Neural progenitor cell (in vitro differentiated cells): ENCODE measurements around the gene HDLBP. TPM values are rescaled to one million over a fixed set of nuclear protein-coding genes. Genes with fewer than 3 reads are reported as not detected.

Experiments used
- DNase-seq: peaks from one replicate; pipeline ENCODE4 v3.0.0-alpha.2; 2016; ENCODE audit warnings: low spot score
- H2AFZ ChIP-seq: fragments of 200-600 bp; sonication (generic); replicated peaks from 2 replicates; pipeline ENCODE4 v1.6.1; 2016; ENCODE audit warnings: antibody characterized with exemption
- H3F3A ChIP-seq: fragments of 200-600 bp; sonication (generic); 2 replicates; pipeline ENCODE4 v1.6.1; 2016; ENCODE audit warnings: antibody characterized with exemption, low read depth
- H3K27ac ChIP-seq: fragments of 200-600 bp; sonication (generic); 2 replicates; pipeline ENCODE4 v1.5.1; 2016; ENCODE audit warnings: mild to moderate bottlenecking
- H3K27me3 ChIP-seq: fragments of 200-600 bp; sonication (generic); 2 replicates; pipeline ENCODE4 v1.6.1; 2016; ENCODE audit warnings: mild to moderate bottlenecking, moderate library complexity
- H3K36me3 ChIP-seq: fragments of 200-600 bp; sonication (generic); 2 replicates; pipeline ENCODE4 v1.5.1; 2016
- H3K4me1 ChIP-seq: fragments of 200-600 bp; sonication (generic); 2 replicates; pipeline ENCODE4 v1.6.1; 2016; ENCODE audit warnings: mixed run types
- H3K4me2 ChIP-seq: fragments of 200-600 bp; sonication (generic); 2 replicates; pipeline ENCODE4 v1.6.1; 2016
- H3K4me3 ChIP-seq: fragments of 200-600 bp; sonication (generic); 2 replicates; pipeline ENCODE4 v1.5.1; 2016
- H3K79me2 ChIP-seq: fragments of 200-600 bp; sonication (generic); 2 replicates; pipeline ENCODE4 v1.6.1; 2016; ENCODE audit warnings: low read depth
- H3K9ac ChIP-seq: fragments of 200-600 bp; sonication (generic); 2 replicates; pipeline ENCODE4 v1.6.1; 2016
- H3K9me3 ChIP-seq: fragments of 200-600 bp; sonication (generic); 2 replicates; pipeline ENCODE4 v1.5.1; 2016; ENCODE audit warnings: low read depth
- H4K20me1 ChIP-seq: fragments of 200-600 bp; sonication (generic); 2 replicates; pipeline ENCODE4 v1.6.1; 2016; ENCODE audit warnings: low read depth
- H3K27ac Mint-ChIP-seq: 3 replicates; pipeline ENCODE4 v1.8.0; 2021; ENCODE audit warnings: mixed read lengths
- H3K27me3 Mint-ChIP-seq: 2 replicates; pipeline ENCODE4 v1.8.0; 2022; ENCODE audit warnings: low read depth, mild to moderate bottlenecking, inconsistent platforms, moderate library complexity, mixed read lengths; ENCODE audit not compliant: insufficient read depth
- H3K36me3 Mint-ChIP-seq: 3 replicates; pipeline ENCODE4 v1.8.0; 2021; ENCODE audit warnings: mixed read lengths
- H3K4me1 Mint-ChIP-seq: 3 replicates; pipeline ENCODE4 v1.8.0; 2021; ENCODE audit warnings: mixed read lengths
- H3K4me3 Mint-ChIP-seq: 3 replicates; pipeline ENCODE4 v1.8.0; 2021; ENCODE audit warnings: mild to moderate bottlenecking, moderate library complexity, mixed read lengths
- H3K9me3 Mint-ChIP-seq: 3 replicates; pipeline ENCODE4 v1.8.0; 2020; ENCODE audit warnings: mixed read lengths
- EZH2 ChIP-seq: fragments of 200-600 bp; sonication (generic); IDR thresholded peaks from 2 replicates; pipeline ENCODE4 v1.6.1; 2017; ENCODE audit warnings: antibody characterized with exemption, mild to moderate bottlenecking, moderate library complexity
- EZH2phosphoT487 ChIP-seq: fragments of 200-600 bp; sonication (generic); IDR thresholded peaks from 2 replicates; pipeline ENCODE4 v1.6.1; 2017; ENCODE audit warnings: antibody characterized with exemption
- total RNA-seq: library from RNA; depleted of rRNA; stranded (reverse); fragments of >200 nt; gene quantifications from 2 replicates; pipeline ENCODE4 v1.2.3, GENCODE V29; 2015; ENCODE audit warnings: low replicate concordance
- TF ChIP-seq, protein P1 (sequence below): fragments of 200-600 bp; sonication (generic); IDR thresholded peaks from 2 replicates; pipeline ENCODE4 v1.5.1; 2017; ENCODE audit warnings: antibody characterized with exemption, mild to moderate bottlenecking

The HDLBP gene
- total RNA-seq, 1 donor from 2014 or later: 251 TPM

DNA sequence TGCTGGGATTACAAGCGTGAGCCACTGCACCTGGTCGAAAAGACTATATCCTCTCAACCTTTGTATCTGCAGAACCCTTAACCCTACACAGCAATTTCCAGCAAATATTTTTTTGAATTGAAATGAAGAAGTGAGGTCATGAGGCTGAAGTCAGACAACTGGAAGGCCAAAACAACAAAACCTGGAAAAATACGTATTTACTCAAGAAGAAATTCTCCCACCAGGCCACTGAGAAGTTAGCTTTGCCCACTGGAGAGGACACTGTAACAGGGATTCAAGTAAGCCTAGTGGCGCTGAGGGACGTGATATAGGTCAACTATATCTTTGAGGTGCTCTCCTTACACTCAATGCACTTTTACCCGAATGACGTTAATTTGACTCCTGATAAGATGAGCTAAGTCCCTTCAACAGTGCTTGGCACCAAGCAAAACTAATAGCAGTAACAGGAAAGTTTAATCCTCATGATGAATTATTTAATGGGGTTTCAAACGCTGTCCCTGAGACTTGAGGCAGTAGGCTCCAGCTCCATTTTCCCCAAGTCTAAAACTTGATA, 1.9 kb downstream of the HDLBP start:
- no peak for TF ChIP-seq EZH2phosphoT487
- TF ChIP-seq EZH2: no peak
- TF ChIP-seq, protein P1, sequence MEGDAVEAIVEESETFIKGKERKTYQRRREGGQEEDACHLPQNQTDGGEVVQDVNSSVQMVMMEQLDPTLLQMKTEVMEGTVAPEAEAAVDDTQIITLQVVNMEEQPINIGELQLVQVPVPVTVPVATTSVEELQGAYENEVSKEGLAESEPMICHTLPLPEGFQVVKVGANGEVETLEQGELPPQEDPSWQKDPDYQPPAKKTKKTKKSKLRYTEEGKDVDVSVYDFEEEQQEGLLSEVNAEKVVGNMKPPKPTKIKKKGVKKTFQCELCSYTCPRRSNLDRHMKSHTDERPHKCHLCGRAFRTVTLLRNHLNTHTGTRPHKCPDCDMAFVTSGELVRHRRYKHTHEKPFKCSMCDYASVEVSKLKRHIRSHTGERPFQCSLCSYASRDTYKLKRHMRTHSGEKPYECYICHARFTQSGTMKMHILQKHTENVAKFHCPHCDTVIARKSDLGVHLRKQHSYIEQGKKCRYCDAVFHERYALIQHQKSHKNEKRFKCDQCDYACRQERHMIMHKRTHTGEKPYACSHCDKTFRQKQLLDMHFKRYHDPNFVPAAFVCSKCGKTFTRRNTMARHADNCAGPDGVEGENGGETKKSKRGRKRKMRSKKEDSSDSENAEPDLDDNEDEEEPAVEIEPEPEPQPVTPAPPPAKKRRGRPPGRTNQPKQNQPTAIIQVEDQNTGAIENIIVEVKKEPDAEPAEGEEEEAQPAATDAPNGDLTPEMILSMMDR: no peak
- Mint-ChIP-seq H3K9me3 (no peaks in the 10 kb centered on the region), H3K4me1 (peaks cover 35% of the 10 kb centered on the region), H3K36me3 (peaks cover 7% of the 10 kb centered on the region), H3K27ac (no peak overlapping the region), H3K4me3 (peak overlapping the region; percentile 99), H3K27me3 (peaks cover 4% of the 10 kb centered on the region)
- Histone ChIP-seq H2AFZ (no peak overlapping the region), H3K9me3 (no peaks in the 10 kb centered on the region), H3F3A (peaks cover 4% of the 10 kb centered on the region), H3K36me3 (no peaks in the 10 kb centered on the region), H4K20me1 (peaks cover 66% of the 10 kb centered on the region), H3K79me2 (peaks cover 93% of the 10 kb centered on the region), H3K4me1 (peaks cover 11% of the 10 kb centered on the region), H3K27ac (no peak overlapping the region), H3K4me3 (peak overlapping the region; percentile 90), H3K27me3 (no peaks in the 10 kb centered on the region), H3K4me2 (peak overlapping the region; percentile 83), H3K9ac (peak overlapping the region; percentile 96)
- no peak for DNase-seq

DNA sequence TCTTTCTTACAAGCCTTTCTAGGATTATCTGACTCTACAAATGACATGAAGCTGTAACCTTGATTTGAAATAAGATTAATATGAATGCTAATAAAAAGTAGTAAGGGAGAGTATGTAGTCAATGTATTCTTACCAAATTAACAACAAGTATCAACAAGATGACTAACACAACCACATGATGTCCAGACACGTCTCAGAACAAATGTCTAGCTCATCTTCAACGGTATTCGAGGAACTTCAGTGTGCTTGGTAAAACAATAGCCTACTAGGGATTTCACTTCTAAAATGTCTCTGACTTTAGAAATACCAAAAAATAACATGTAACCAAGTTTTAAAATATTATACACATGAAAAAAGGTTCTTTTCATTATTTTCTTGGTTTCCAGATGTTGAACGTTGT, 3.4 kb downstream of the HDLBP start:
- H4K20me1 ChIP-seq: peaks cover 66% of the 10 kb centered on the region
- H3K4me1 ChIP-seq: peaks cover 1% of the 10 kb centered on the region
- peaks cover 25% of the 10 kb centered on the region for H3K4me1 Mint-ChIP-seq
- H3K4me3 Mint-ChIP-seq: no peak overlapping the region
- H3K27ac Mint-ChIP-seq: no peak overlapping the region
- no peak overlapping the region for H3K27ac ChIP-seq
- DNase-seq: no peak
- peaks cover 93% of the 10 kb centered on the region for H3K79me2 ChIP-seq
- H3K36me3 ChIP-seq: no peaks in the 10 kb centered on the region
- no peak overlapping the region for H3K4me3 ChIP-seq
- no peaks in the 10 kb centered on the region for H3K9me3 ChIP-seq
- H3K4me2 ChIP-seq: no peak overlapping the region
- no peaks in the 10 kb centered on the region for H3K27me3 ChIP-seq
- TF ChIP-seq EZH2 (no peak), EZH2phosphoT487 (no peak)
- TF ChIP-seq, protein P1: no peak
- H3K36me3 Mint-ChIP-seq: peaks cover 6% of the 10 kb centered on the region
- H3F3A ChIP-seq: peaks cover 4% of the 10 kb centered on the region
- no peaks in the 10 kb centered on the region for H3K9me3 Mint-ChIP-seq
- H3K9ac ChIP-seq: no peak overlapping the region
- no peak overlapping the region for H2AFZ ChIP-seq
- peaks cover 4% of the 10 kb centered on the region for H3K27me3 Mint-ChIP-seq

DNA sequence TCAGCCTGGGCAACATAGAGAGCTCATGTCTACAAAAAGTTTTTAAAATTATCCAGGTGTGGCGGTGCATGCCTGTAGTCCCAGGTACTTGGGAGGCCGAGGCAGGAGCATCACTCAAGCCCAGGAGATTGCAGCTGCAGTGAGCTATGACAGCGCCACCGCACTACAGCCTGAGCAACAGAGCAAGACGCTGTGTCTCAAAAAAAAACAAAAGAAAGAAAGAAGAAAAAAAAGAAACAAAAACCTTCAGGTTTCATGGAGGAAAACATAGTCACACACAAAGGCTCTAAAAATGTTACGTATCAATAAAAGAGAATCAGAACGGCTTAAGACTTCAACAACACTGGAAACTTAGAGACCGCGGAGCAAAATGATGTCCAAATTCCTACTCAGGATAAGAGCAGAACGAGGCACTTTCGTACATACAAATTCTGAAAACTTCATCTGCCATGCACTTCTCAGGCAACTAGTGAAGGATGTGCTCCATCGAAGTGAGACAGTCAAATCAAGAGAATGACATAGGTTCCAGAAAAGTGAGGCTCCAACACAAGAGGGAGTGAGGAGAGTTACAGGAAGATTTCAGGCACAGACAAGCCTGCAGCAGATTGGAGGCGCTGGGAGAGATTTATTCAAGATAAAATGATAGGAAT, 4.4 kb downstream of the HDLBP start:
- Histone ChIP-seq H2AFZ (no peak overlapping the region), H4K20me1 (peaks cover 59% of the 10 kb centered on the region)

More for the DNA sequence above, 4.4 kb downstream of the HDLBP start:
- peaks cover under 1% of the 10 kb centered on the region for H3F3A ChIP-seq
- Mint-ChIP-seq H3K9me3 (no peaks in the 10 kb centered on the region), H3K4me3 (no peak overlapping the region), H3K4me1 (peaks cover 21% of the 10 kb centered on the region), H3K36me3 (peaks cover 6% of the 10 kb centered on the region), H3K27ac (no peak overlapping the region), H3K27me3 (peaks cover 4% of the 10 kb centered on the region)
- no peaks in the 10 kb centered on the region for H3K4me1 ChIP-seq
- H3K4me3 ChIP-seq: no peak overlapping the region
- TF ChIP-seq EZH2: no peak
- no peak for TF ChIP-seq EZH2phosphoT487
- TF ChIP-seq, protein P1: no peak
- H3K9ac ChIP-seq: no peak overlapping the region
- H3K79me2 ChIP-seq: peaks cover 93% of the 10 kb centered on the region
- H3K4me2 ChIP-seq: no peak overlapping the region
- H3K27me3 ChIP-seq: no peaks in the 10 kb centered on the region
- H3K36me3 ChIP-seq: no peaks in the 10 kb centered on the region
- H3K9me3 ChIP-seq: no peaks in the 10 kb centered on the region
- no peak overlapping the region for H3K27ac ChIP-seq
- no peak for DNase-seq
